BE2C (cell line): Measurements from ENCODE around the gene PARVA.

Experiments used
- DNase-seq: peaks from one replicate; pipeline ENCODE4 v3.0.0-alpha.2; 2020
- H3K27me3 ChIP-seq: fragments of 250-450 bp; sonication (Bioruptor Pico); 2 replicates; pipeline ENCODE4 v1.5.1; 2020; ENCODE audit warnings: mild to moderate bottlenecking
- H3K36me3 ChIP-seq: fragments of 250-450 bp; sonication (Bioruptor Pico); 2 replicates; pipeline ENCODE4 v1.5.1; 2020; ENCODE audit warnings: mild to moderate bottlenecking
- H3K4me1 ChIP-seq: fragments of 250-450 bp; sonication (Bioruptor Pico); 2 replicates; pipeline ENCODE4 v1.5.1; 2020
- H3K4me3 ChIP-seq: 2 replicates; pipeline ENCODE4 v1.5.1; 2011; ENCODE audit warnings: low read depth, low read length
- H3K9me3 ChIP-seq: fragments of 250-450 bp; sonication (Bioruptor Pico); 2 replicates; pipeline ENCODE4 v1.5.1; 2020
- TF ChIP-seq, protein P1 (sequence below): IDR thresholded peaks from 2 replicates; pipeline ENCODE4 v1.5.1; 2012; ENCODE audit warnings: mild to moderate bottlenecking, low read depth, low read length

The PARVA gene

DNA sequence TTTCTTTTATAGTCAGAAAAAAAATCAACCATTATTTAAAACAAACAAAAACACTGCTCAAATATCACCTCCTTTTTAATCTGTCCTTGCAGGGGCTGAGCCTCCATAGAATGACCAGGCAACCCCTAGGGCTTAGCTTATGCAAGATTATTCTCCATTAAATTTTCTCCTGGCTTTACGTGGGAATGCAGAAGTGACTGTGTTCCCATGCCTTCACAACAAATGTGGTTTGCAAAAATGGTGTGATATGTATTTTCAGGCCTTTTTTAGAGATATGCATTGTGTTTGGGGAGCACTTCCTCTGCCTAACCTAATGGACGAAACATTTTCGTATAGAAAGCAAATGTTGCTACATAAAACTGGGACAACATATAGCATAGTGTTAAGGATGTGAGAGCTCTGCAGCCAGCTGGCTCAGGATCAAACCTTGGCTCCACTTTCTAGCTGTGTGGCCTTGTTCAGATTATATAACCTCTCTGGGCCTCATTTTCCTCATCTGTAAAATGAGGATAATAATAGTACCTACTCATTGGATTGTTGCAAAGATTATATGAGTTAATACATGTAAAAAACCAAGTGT lies 82.6 kb downstream of the PARVA start:
- H3K9me3 ChIP-seq = no peaks in the 10 kb centered on the region
- no peak overlapping the region for H3K4me3 ChIP-seq
- H3K4me1 ChIP-seq = peaks cover 5% of the 10 kb centered on the region; the same call in 1 of the 2 replicates
- TF ChIP-seq, protein P1, sequence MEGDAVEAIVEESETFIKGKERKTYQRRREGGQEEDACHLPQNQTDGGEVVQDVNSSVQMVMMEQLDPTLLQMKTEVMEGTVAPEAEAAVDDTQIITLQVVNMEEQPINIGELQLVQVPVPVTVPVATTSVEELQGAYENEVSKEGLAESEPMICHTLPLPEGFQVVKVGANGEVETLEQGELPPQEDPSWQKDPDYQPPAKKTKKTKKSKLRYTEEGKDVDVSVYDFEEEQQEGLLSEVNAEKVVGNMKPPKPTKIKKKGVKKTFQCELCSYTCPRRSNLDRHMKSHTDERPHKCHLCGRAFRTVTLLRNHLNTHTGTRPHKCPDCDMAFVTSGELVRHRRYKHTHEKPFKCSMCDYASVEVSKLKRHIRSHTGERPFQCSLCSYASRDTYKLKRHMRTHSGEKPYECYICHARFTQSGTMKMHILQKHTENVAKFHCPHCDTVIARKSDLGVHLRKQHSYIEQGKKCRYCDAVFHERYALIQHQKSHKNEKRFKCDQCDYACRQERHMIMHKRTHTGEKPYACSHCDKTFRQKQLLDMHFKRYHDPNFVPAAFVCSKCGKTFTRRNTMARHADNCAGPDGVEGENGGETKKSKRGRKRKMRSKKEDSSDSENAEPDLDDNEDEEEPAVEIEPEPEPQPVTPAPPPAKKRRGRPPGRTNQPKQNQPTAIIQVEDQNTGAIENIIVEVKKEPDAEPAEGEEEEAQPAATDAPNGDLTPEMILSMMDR = no peak
- H3K36me3 ChIP-seq = no peaks in the 10 kb centered on the region
- no peaks in the 10 kb centered on the region for H3K27me3 ChIP-seq
- no peak for DNase-seq

- TF ChIP-seq, protein P1 = no peak
- no peaks in the 10 kb centered on the region for H3K27me3 ChIP-seq
- H3K4me3 ChIP-seq = no peak overlapping the region
- H3K9me3 ChIP-seq = no peaks in the 10 kb centered on the region
- no peaks in the 10 kb centered on the region for H3K36me3 ChIP-seq
- H3K4me1 ChIP-seq = peaks cover 5% of the 10 kb centered on the region; the same call in 1 of the 2 replicates
- DNase-seq = no peak
These were observed 83.1 kb downstream of the PARVA start for GRCh38 chr11:12460466-12460865.

DNA sequence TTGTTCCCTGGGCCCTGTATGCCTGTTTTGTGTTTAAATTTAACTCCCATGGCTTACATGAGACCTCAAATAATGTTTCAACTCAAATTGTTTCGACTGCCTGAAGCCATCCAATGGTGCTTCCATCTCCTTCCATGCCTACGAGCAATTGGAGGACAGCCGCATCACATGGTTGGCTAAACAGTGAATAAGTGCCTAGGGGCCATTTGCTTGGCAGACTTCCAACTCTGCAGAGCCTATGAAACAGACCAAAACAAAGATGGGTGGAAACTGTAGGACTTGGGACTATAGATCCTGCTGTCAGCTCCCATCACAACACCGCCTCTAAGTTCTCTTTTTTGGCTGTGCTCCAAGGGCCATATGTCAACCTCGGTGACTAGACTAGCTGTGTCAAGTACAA lies 84.1 kb downstream of the PARVA start:
- peak; percentile 85 for DNase-seq
- Histone ChIP-seq H3K4me3 (no peak overlapping the region), H3K9me3 (no peaks in the 10 kb centered on the region), H3K36me3 (no peaks in the 10 kb centered on the region), H3K27me3 (no peaks in the 10 kb centered on the region), H3K4me1 (peaks cover 5% of the 10 kb centered on the region; the same call in 1 of the 2 replicates)
- TF ChIP-seq, protein P1 = no peak

DNA sequence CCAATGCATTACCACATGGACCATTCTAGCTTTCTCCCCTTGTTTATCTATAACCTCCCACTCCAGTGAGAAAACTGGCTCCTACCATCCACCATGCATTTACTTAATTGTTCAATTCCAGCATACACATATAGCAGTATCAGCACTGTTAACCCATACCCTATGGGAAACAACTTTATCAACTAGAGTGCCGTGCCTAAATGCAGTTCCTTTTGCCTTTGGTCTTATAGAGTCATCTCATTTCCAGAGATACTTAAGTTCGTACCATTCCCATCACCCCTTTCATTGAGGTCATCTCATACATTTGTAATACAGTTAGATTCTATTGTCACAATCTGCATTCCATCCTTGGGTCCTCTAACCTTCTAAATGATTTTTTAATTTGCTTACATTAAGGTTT lies 86.9 kb downstream of the PARVA start:
- Histone ChIP-seq H3K9me3 (no peaks in the 10 kb centered on the region), H3K27me3 (no peaks in the 10 kb centered on the region), H3K36me3 (no peaks in the 10 kb centered on the region), H3K4me3 (no peak overlapping the region), H3K4me1 (peaks cover 5% of the 10 kb centered on the region; the same call in 1 of the 2 replicates)
- DNase-seq = no peak
- TF ChIP-seq, protein P1 = no peak

GRCh38 chr11:12465332-12465731 lies 88.0 kb downstream of the PARVA start:
- no peaks in the 10 kb centered on the region for H3K27me3 ChIP-seq
- H3K36me3 ChIP-seq = no peaks in the 10 kb centered on the region
- TF ChIP-seq, protein P1 = no peak
- no peak overlapping the region for H3K4me3 ChIP-seq
- DNase-seq = no peak
- no peaks in the 10 kb centered on the region for H3K9me3 ChIP-seq
- peaks cover 11% of the 10 kb centered on the region for H3K4me1 ChIP-seq

DNA sequence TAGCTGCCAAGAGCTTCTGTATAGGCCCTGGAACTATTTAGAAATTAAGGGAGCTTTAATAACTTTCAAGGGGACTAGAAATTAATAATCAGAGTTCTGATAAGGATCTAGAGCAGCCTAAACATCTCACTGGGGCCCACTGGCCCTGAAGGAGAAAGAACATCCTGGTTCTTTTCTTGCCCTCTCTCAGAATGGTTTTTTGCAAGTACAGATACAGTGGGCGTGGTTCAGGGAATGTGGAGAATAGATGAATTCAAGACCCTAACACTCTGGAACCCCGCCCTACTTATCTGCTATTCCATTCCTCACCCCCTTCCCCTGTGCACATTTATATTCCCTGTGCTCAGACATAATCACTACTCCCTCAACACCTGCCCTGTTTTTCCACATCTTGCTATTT lies 90.2 kb downstream of the PARVA start:
- peaks cover 7% of the 10 kb centered on the region for H3K4me1 ChIP-seq
- H3K36me3 ChIP-seq = no peaks in the 10 kb centered on the region
- no peak overlapping the region for H3K4me3 ChIP-seq
- H3K27me3 ChIP-seq = no peaks in the 10 kb centered on the region
- H3K9me3 ChIP-seq = no peaks in the 10 kb centered on the region
- TF ChIP-seq, protein P1 = no peak
- no peak for DNase-seq
